Panc1 (cell line): ENCODE data around the gene TDRD5.

Experiments used
- TF ChIP-seq, protein P1 (sequence below): fragments of 450-650 bp; IDR thresholded peaks from 2 replicates; pipeline ENCODE4 v1.5.1; 2017; ENCODE audit warnings: mild to moderate bottlenecking
- TF ChIP-seq, protein P2 (sequence below), 2 experiments: IDR thresholded peaks; 2 replicates each; pipeline ENCODE4 v1.6.1; 2011 to 2012; ENCODE audit warnings: low read depth in 2 of 2, control low read depth in 1 of 2, low read length in 1 of 2, mild to moderate bottlenecking in 1 of 2, moderate library complexity in 1 of 2; ENCODE audit not compliant: insufficient read depth in 1 of 2

DNA sequence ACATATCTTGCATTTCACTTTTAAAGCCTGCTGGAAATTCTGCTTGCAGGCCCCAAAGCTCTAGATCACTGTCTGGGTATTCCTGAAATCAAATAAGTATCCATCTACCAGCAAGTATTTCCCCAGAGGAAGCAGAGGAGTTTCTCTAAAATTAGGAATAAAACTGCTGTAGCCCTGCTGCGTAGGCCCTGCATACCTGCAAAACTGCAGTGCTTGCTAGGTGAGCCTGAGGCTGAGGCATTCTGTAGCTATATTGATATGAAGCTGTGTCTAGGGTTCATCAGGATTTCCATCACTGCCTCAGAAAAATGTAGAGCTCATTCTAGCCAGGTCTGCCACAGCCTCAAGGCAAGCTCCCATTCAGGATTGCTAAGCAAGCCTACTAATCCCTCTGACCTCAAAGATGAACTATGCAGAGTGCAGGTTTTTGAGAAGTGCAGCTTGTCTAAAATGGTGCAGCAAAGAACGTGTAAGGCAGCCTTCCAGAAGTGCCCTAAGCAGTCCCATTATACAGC is 44.6 kb upstream of the TDRD5 start:
- TF ChIP-seq, protein P1, sequence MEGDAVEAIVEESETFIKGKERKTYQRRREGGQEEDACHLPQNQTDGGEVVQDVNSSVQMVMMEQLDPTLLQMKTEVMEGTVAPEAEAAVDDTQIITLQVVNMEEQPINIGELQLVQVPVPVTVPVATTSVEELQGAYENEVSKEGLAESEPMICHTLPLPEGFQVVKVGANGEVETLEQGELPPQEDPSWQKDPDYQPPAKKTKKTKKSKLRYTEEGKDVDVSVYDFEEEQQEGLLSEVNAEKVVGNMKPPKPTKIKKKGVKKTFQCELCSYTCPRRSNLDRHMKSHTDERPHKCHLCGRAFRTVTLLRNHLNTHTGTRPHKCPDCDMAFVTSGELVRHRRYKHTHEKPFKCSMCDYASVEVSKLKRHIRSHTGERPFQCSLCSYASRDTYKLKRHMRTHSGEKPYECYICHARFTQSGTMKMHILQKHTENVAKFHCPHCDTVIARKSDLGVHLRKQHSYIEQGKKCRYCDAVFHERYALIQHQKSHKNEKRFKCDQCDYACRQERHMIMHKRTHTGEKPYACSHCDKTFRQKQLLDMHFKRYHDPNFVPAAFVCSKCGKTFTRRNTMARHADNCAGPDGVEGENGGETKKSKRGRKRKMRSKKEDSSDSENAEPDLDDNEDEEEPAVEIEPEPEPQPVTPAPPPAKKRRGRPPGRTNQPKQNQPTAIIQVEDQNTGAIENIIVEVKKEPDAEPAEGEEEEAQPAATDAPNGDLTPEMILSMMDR, result no peak
- TF ChIP-seq, protein P2, sequence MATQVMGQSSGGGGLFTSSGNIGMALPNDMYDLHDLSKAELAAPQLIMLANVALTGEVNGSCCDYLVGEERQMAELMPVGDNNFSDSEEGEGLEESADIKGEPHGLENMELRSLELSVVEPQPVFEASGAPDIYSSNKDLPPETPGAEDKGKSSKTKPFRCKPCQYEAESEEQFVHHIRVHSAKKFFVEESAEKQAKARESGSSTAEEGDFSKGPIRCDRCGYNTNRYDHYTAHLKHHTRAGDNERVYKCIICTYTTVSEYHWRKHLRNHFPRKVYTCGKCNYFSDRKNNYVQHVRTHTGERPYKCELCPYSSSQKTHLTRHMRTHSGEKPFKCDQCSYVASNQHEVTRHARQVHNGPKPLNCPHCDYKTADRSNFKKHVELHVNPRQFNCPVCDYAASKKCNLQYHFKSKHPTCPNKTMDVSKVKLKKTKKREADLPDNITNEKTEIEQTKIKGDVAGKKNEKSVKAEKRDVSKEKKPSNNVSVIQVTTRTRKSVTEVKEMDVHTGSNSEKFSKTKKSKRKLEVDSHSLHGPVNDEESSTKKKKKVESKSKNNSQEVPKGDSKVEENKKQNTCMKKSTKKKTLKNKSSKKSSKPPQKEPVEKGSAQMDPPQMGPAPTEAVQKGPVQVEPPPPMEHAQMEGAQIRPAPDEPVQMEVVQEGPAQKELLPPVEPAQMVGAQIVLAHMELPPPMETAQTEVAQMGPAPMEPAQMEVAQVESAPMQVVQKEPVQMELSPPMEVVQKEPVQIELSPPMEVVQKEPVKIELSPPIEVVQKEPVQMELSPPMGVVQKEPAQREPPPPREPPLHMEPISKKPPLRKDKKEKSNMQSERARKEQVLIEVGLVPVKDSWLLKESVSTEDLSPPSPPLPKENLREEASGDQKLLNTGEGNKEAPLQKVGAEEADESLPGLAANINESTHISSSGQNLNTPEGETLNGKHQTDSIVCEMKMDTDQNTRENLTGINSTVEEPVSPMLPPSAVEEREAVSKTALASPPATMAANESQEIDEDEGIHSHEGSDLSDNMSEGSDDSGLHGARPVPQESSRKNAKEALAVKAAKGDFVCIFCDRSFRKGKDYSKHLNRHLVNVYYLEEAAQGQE (IDR thresholded peaks at IDR 0.05; ENCODE audit: insufficient read depth in 1 of 2, low read depth in 2 of 2, low read length in 1 of 2), result no peak
